H1 (cell line): ENCODE results near the gene CTIF. TPM values are rescaled to one million over a fixed set of nuclear protein-coding genes. Genes with fewer than 3 reads are reported as not detected.

ENCODE experiments used
- CTCF ChIA-PET: fragments of 300-600 bp; sonication (Branson Sonifier 250); formaldehyde crosslinking; loops from one replicate; lab custom pipeline; 2021; ENCODE audit not compliant: partially characterized antibody; lab: Charles Lee
- POLR2A ChIA-PET: fragments of 300-600 bp; sonication (Branson Sonifier 250); formaldehyde crosslinking; loops from one replicate; lab custom pipeline; 2021; ENCODE audit warnings: inconsistent platforms; ENCODE audit not compliant: partially characterized antibody; lab: Charles Lee
- DNase-seq, 2 experiments: peaks; one replicate each; pipeline versions ENCODE4 v3.0.0 to v3.0.0-alpha.2; 2010 to 2022; ENCODE audit warnings: low spot score in 2 of 2, low read depth in 1 of 2, mixed read lengths in 1 of 2
- FAIRE-seq: peaks from 2 replicates; lab custom pipeline; 2011; peaks lifted over from hg19 to GRCh38; lab: Jason Lieb, UNC
- H2AFZ ChIP-seq: 2 replicates; pipeline ENCODE4 v1.8.1; 2012; ENCODE audit warnings: low read length, inconsistent platforms
- H2AK5ac ChIP-seq: 2 replicates; pipeline ENCODE4 v1.6.1; 2013; ENCODE audit warnings: low read depth, low read length
- H2BK120ac ChIP-seq: replicated peaks from 2 replicates; pipeline ENCODE3; 2013; ENCODE audit warnings: low read depth, low read length, inconsistent platforms
- H2BK12ac ChIP-seq: 2 replicates; pipeline ENCODE4 v1.6.1; 2013; ENCODE audit warnings: low read depth, low read length
- H2BK15ac ChIP-seq: 2 replicates; pipeline ENCODE4 v1.6.1; 2013; ENCODE audit warnings: low read length
- H2BK20ac ChIP-seq: 2 replicates; pipeline ENCODE4 v1.6.1; 2013; ENCODE audit warnings: low read length
- H2BK5ac ChIP-seq: 2 replicates; pipeline ENCODE4 v1.6.1; 2013; ENCODE audit warnings: low read depth, low read length
- H3K14ac ChIP-seq: 2 replicates; pipeline ENCODE4 v1.6.1; 2013; ENCODE audit warnings: inconsistent platforms; ENCODE audit not compliant: insufficient read length
- H3K18ac ChIP-seq: 2 replicates; pipeline ENCODE4 v1.6.1; 2013; ENCODE audit warnings: low read length; ENCODE audit errors: extremely low read depth
- H3K23ac ChIP-seq: 2 replicates; pipeline ENCODE4 v1.6.1; 2013; ENCODE audit warnings: inconsistent platforms; ENCODE audit not compliant: insufficient read length
- H3K23me2 ChIP-seq: 2 replicates; pipeline ENCODE4 v1.6.1; 2013; ENCODE audit warnings: low read depth, low read length
- H3K27ac ChIP-seq: 2 replicates; pipeline ENCODE4 v1.6.1; 2011; ENCODE audit warnings: low read depth, low read length, inconsistent platforms
- H3K27me3 ChIP-seq, 4 experiments: replicated peaks in 1 of 4; 1 replicate in 1 of 4; 2 replicates in 3 of 4; pipeline versions ENCODE4 v1.6.1 to v1.8.1; 2011 to 2013; ENCODE audit warnings: low read length in 3 of 4, mild to moderate bottlenecking in 3 of 4, inconsistent platforms in 2 of 4, mixed read lengths in 2 of 4, moderate library complexity in 1 of 4; ENCODE audit not compliant: control insufficient read depth in 3 of 4, insufficient read depth in 3 of 4; ENCODE audit errors: extremely low read depth in 1 of 4
- H3K36me3 ChIP-seq, 4 experiments: 2 replicates each; pipeline versions ENCODE4 v1.6.1 to v1.8.1; 2011 to 2013; ENCODE audit warnings: mild to moderate bottlenecking in 4 of 4, low read length in 3 of 4, moderate library complexity in 2 of 4, control low read depth in 1 of 4, inconsistent platforms in 1 of 4; ENCODE audit not compliant: insufficient read depth in 4 of 4, control insufficient read depth in 2 of 4
- H3K4ac ChIP-seq: replicated peaks from 2 replicates; pipeline ENCODE3; 2013; ENCODE audit warnings: low read length, low read depth, mixed read lengths, inconsistent platforms; ENCODE audit not compliant: insufficient read length
- H3K4me1 ChIP-seq, 4 experiments: replicated peaks in 1 of 4; 1 replicate in 1 of 4; 2 replicates in 3 of 4; pipeline versions ENCODE4 v1.6.1 to v1.8.1; 2011 to 2013; ENCODE audit warnings: low read length in 3 of 4, inconsistent platforms in 2 of 4, mixed read lengths in 1 of 4; ENCODE audit not compliant: insufficient read depth in 4 of 4, control insufficient read depth in 3 of 4
- H3K4me2 ChIP-seq, 2 experiments: 2 replicates each; pipeline versions ENCODE4 v1.6.1 to v1.8.1; 2011 to 2013; ENCODE audit warnings: low read depth in 2 of 2, low read length in 2 of 2, control low read depth in 1 of 2, inconsistent platforms in 1 of 2, mild to moderate bottlenecking in 1 of 2; ENCODE audit not compliant: insufficient read depth in 1 of 2
- H3K4me3 ChIP-seq, 4 experiments: fragments of 200-600, 300-600 bp in 1 of 4; sonication (generic), shearing (Covaris generic), sonication (Bioruptor Twin) in 1 of 4; 2 replicates each; pipeline versions ENCODE4 v1.5.1 to v1.8.1; 2011 to 2016; ENCODE audit warnings: low read length in 4 of 4, low read depth in 3 of 4, control low read depth in 2 of 4, inconsistent platforms in 2 of 4, mild to moderate bottlenecking in 2 of 4, mixed read lengths in 1 of 4, moderate library complexity in 1 of 4; ENCODE audit not compliant: insufficient read depth in 2 of 4; ENCODE audit errors: extremely low read depth in 1 of 4
- H3K56ac ChIP-seq: replicated peaks from 2 replicates; pipeline ENCODE3; 2013; ENCODE audit warnings: low read depth, mild to moderate bottlenecking, mixed read lengths, low read length, inconsistent platforms; ENCODE audit not compliant: insufficient read length
- H3K79me1 ChIP-seq: 2 replicates; pipeline ENCODE4 v1.6.1; 2013; ENCODE audit warnings: low read depth, low read length, control low read depth
- H3K79me2 ChIP-seq, 2 experiments: 2 replicates each; pipeline versions ENCODE4 v1.6.1 to v1.8.1; 2012 to 2013; ENCODE audit warnings: low read length in 2 of 2, mild to moderate bottlenecking in 2 of 2, inconsistent platforms in 1 of 2; ENCODE audit not compliant: insufficient read depth in 2 of 2, control insufficient read depth in 1 of 2
- H3K9ac ChIP-seq, 4 experiments: replicated peaks in 1 of 4; 1 replicate in 1 of 4; 2 replicates in 3 of 4; pipeline versions ENCODE4 v1.6.1 to v1.8.1; 2011 to 2013; ENCODE audit warnings: low read depth in 3 of 4, low read length in 3 of 4, control low read depth in 2 of 4, mild to moderate bottlenecking in 2 of 4, moderate library complexity in 2 of 4, inconsistent platforms in 1 of 4; ENCODE audit errors: extremely low read depth in 1 of 4
- H3K9me3 ChIP-seq, 2 experiments: 2 replicates each; pipeline versions ENCODE4 v1.6.1 to v1.8.1; 2012 to 2013; ENCODE audit warnings: mild to moderate bottlenecking in 2 of 2, moderate library complexity in 2 of 2, control low read depth in 1 of 2, inconsistent platforms in 1 of 2, low read depth in 1 of 2, low read length in 1 of 2, mixed read lengths in 1 of 2; ENCODE audit not compliant: insufficient read depth in 2 of 2
- H4K20me1 ChIP-seq, 2 experiments: replicated peaks in 1 of 2; 2 replicates each; pipeline versions ENCODE3 to v1.8.1; 2011 to 2013; ENCODE audit warnings: inconsistent platforms in 2 of 2, low read length in 2 of 2, mild to moderate bottlenecking in 1 of 2; ENCODE audit not compliant: insufficient read depth in 2 of 2, control insufficient read depth in 1 of 2
- H4K5ac ChIP-seq: 2 replicates; pipeline ENCODE4 v1.6.1; 2013; ENCODE audit warnings: low read length, low read depth, mixed read lengths, inconsistent platforms; ENCODE audit not compliant: insufficient read length
- H4K8ac ChIP-seq: 2 replicates; pipeline ENCODE4 v1.8.0; 2013; ENCODE audit warnings: mild to moderate bottlenecking, moderate library complexity, low read length, inconsistent platforms; ENCODE audit not compliant: insufficient read depth; ENCODE audit errors: extremely low read depth
- H4K91ac ChIP-seq: replicated peaks from 2 replicates; pipeline ENCODE3; 2013; ENCODE audit warnings: low read length, mixed read lengths, inconsistent platforms; ENCODE audit not compliant: insufficient read length
- CHD1 ChIP-seq: IDR thresholded peaks from 2 replicates; pipeline ENCODE4 v1.6.1; 2012; ENCODE audit warnings: low read depth, low read length, improper control_type of control experiment
- CTBP2 ChIP-seq: IDR thresholded peaks from 2 replicates; pipeline ENCODE4 v1.7.0; 2011; ENCODE audit warnings: borderline replicate concordance, mild to moderate bottlenecking, moderate library complexity, mixed read lengths, low read length; ENCODE audit not compliant: insufficient read depth, insufficient read length
- EP300 ChIP-seq, 2 experiments: IDR thresholded peaks; 1 replicate in 1 of 2; 2 replicates in 1 of 2; pipeline ENCODE4 v1.6.1; 2011 to 2012; ENCODE audit warnings: low read depth in 2 of 2, low read length in 2 of 2, mild to moderate bottlenecking in 2 of 2, borderline replicate concordance in 1 of 2, inconsistent platforms in 1 of 2, moderate library complexity in 1 of 2
- JUND ChIP-seq: IDR thresholded peaks from 2 replicates; pipeline ENCODE4 v1.6.1; 2011; ENCODE audit warnings: mild to moderate bottlenecking, improper control_type of control experiment, low read length
- SAP30 ChIP-seq: fragments of 300-600 bp; sonication (generic); IDR thresholded peaks from 2 replicates; pipeline ENCODE4 v1.7.1; 2012; ENCODE audit warnings: low read length, moderate library complexity, mild to moderate bottlenecking, inconsistent platforms; ENCODE audit not compliant: insufficient read depth, insufficient replicate concordance
- SUZ12 ChIP-seq: fragments of 200-600 bp; sonication (generic); IDR thresholded peaks from 2 replicates; pipeline ENCODE4 v1.6.1; 2012; ENCODE audit warnings: mild to moderate bottlenecking, inconsistent platforms, low read length, moderate library complexity, mixed read lengths
- TBP ChIP-seq: IDR thresholded peaks from 2 replicates; pipeline ENCODE4 v1.6.1; 2011; ENCODE audit warnings: low read depth, low read length, improper control_type of control experiment
- WGBS, 2 experiments: shearing (Covaris generic) in 1 of 2; methylation state at CpG; one replicate each; pipeline versions ENCODE4 v1.1.6 to v1.1.7; 2013 to 2015; ENCODE audit warnings: low lambda C conversion rate in 2 of 2, mixed read lengths in 2 of 2, inconsistent platforms in 1 of 2, low coverage in 1 of 2, missing lambda C conversion rate in 1 of 2; ENCODE audit not compliant: insufficient replicate concordance in 2 of 2, insufficient coverage in 1 of 2, insufficient read length in 1 of 2; ENCODE audit errors: extremely low coverage in 1 of 2, missing lambda C conversion rate in 1 of 2; 5-methylcytosine and 5-hydroxymethylcytosine counted together
- polyA plus RNA-seq, 7 experiments: library from polyadenylated mRNA; depleted of rRNA in 3 of 7; stranded (reverse) in 5 of 7; unstranded in 2 of 7; fragments of >200 nt in 5 of 7; fragments of 200-250 nt in 2 of 7; gene quantifications; 1 replicate in 5 of 7; 2 replicates in 1 of 7; 4 replicates in 1 of 7; pipeline versions ENCODE4 v1.2.1 to v1.2.3, GENCODE V29; 2011 to 2013; ENCODE audit warnings: missing spikeins in 2 of 7, mixed read lengths in 2 of 7
- total RNA-seq: library from RNA; stranded (reverse); fragmentation: NEBNext Ultra II Directional; extraction: Animal tissue kit (Norgen Biotek cat#: 25700); gene quantifications from 2 replicates; pipeline ENCODE4 v1.2.1, GENCODE V29; 2021

Gene CTIF
- total and polyA plus RNA-seq, 2 of the 8 experiments (the other 6 are each of a cell fraction or from before 2014, with no cell fraction given) = 9.0 to 17.8 TPM

- no peak overlapping the region for H3K9ac ChIP-seq
- no peaks in the 10 kb centered on the region for H4K20me1 ChIP-seq
- H3K4me2 ChIP-seq = no peak overlapping the region
- no peak for TF ChIP-seq CHD1
- TF ChIP-seq JUND = no peak
- no peak for TF ChIP-seq TBP
- TF ChIP-seq EP300 (IDR thresholded peaks at IDR 0.05; ENCODE audit: borderline replicate concordance in 1 of 2, low read depth in 2 of 2, low read length in 2 of 2) = no peak
- TF ChIP-seq SUZ12 = no peak
- TF ChIP-seq SAP30 = no peak
- TF ChIP-seq CTBP2 = no peak
- DNase-seq = no peak
- H3K14ac ChIP-seq = no peak overlapping the region
- peaks cover 0 to 3% of the 10 kb centered on the region in 2 experiments; a peak in 1 of 4 replicates for H3K9me3 ChIP-seq
- no peak for FAIRE-seq
- H2AK5ac ChIP-seq = no peak overlapping the region
- no peak overlapping the region for H4K5ac ChIP-seq
- H3K23ac ChIP-seq = no peak overlapping the region
- H2BK20ac ChIP-seq = no peak overlapping the region
- 93% methylated on average over 1 of the region's 1 CpG; no CpG with 5 or more reads in 1 of the 2 experiments for WGBS, 2 experiments
- no peak overlapping the region for H3K56ac ChIP-seq
- H3K4me3 ChIP-seq = no peak overlapping the region
- H2BK15ac ChIP-seq = no peak overlapping the region
- no peaks in the 10 kb centered on the region for H3K79me1 ChIP-seq
- H4K91ac ChIP-seq = no peak overlapping the region
- H3K4me1 ChIP-seq = no peaks in the 10 kb centered on the region
- ChIA-PET POLR2A (no interaction called here), CTCF (no interaction called here)
- no peaks in the 10 kb centered on the region for H3K36me3 ChIP-seq
- no peaks in the 10 kb centered on the region; a peak in 1 of 7 replicates for H3K27me3 ChIP-seq
- H4K8ac ChIP-seq = no peak overlapping the region
- no peak overlapping the region for H2AFZ ChIP-seq
- no peak overlapping the region for H3K4ac ChIP-seq
- no peak overlapping the region for H3K27ac ChIP-seq
- H2BK120ac ChIP-seq = no peak overlapping the region
- H3K23me2 ChIP-seq = peaks cover 5% of the 10 kb centered on the region; the same call in 1 of the 2 replicates
- no peak overlapping the region for H2BK12ac ChIP-seq
- H2BK5ac ChIP-seq = no peak overlapping the region
- no peak overlapping the region for H3K18ac ChIP-seq
- no peaks in the 10 kb centered on the region for H3K79me2 ChIP-seq
Observed at GRCh38 chr18:48905513-48905912, 366.7 kb downstream of the CTIF start.
